B cell (primary cell): ENCODE measurements around the gene KCNK18. TPM values are rescaled to one million over a fixed set of nuclear protein-coding genes. Genes with fewer than 3 reads are reported as not detected.

Source experiments
- ATAC-seq: fragments of 200-7000 bp; cut with Tn5 transposase; one replicate; pipeline ENCODE4 v1.10.0; 2021; ENCODE audit warnings: low read depth, mild to moderate bottlenecking, moderate number of reproducible peaks, moderate library complexity
- CTCF ChIA-PET: fragments of 350-600 bp; sonication (Branson Sonifier 250); formaldehyde crosslinking; loops from one replicate; lab custom pipeline; 2021; ENCODE audit warnings: antibody characterized with exemption, inconsistent platforms; lab: Charles Lee
- POLR2A ChIA-PET: fragments of 350-600 bp; sonication (Branson Sonifier 250); formaldehyde crosslinking; loops from one replicate; lab custom pipeline; 2021; ENCODE audit warnings: antibody characterized with exemption; lab: Charles Lee
- DNase-seq: peaks from one replicate; pipeline ENCODE4 v3.0.0; 2013
- H2AFZ ChIP-seq: 2 replicates; pipeline ENCODE4 v1.6.1; 2012; ENCODE audit warnings: mild to moderate bottlenecking, low read depth, low read length; ENCODE audit not compliant: insufficient read depth, poor library complexity, severe bottlenecking
- H3K27ac ChIP-seq, 2 donors: 1 replicate in 1 of 2; 2 replicates in 1 of 2; pipeline ENCODE4 v1.5.1; 2012 to 2013; ENCODE audit warnings: low read length in 2 of 2, mild to moderate bottlenecking in 2 of 2, moderate library complexity in 1 of 2
- H3K27me3 ChIP-seq, 4 experiments: fragments of 200-600 bp in 1 of 4; sonication (generic) in 1 of 4; replicated peaks in 1 of 4; 1 replicate in 2 of 4; 2 replicates in 2 of 4; pipeline versions ENCODE4 v1.6.1 to v1.7.0; 2013 to 2016; ENCODE audit warnings: low read length in 3 of 4, mild to moderate bottlenecking in 2 of 4, mixed read lengths in 1 of 4, moderate library complexity in 1 of 4; ENCODE audit not compliant: insufficient read depth in 4 of 4, control insufficient read depth in 3 of 4; ENCODE audit errors: control extremely low read depth in 1 of 4
- H3K36me3 ChIP-seq, 2 experiments: replicated peaks in 1 of 2; 1 replicate in 1 of 2; 2 replicates in 1 of 2; pipeline versions ENCODE4 v1.6.1 to v1.7.1; 2013; ENCODE audit warnings: low read length in 1 of 2; ENCODE audit not compliant: insufficient read depth in 2 of 2, control insufficient read depth in 1 of 2; ENCODE audit errors: control extremely low read depth in 1 of 2, extremely low read depth in 1 of 2
- H3K4me1 ChIP-seq, 2 donors: fragments of 200-600 bp in 1 of 2; sonication (generic) in 1 of 2; 1 replicate in 1 of 2; 2 replicates in 1 of 2; pipeline versions ENCODE4 v1.5.1 to v1.6.1; 2013 to 2017; ENCODE audit warnings: low read length in 2 of 2; ENCODE audit not compliant: control insufficient read depth in 2 of 2, insufficient read depth in 2 of 2
- H3K4me2 ChIP-seq: replicated peaks from 2 replicates; pipeline ENCODE3; 2012; ENCODE audit warnings: mild to moderate bottlenecking, low read depth, low read length; ENCODE audit not compliant: poor library complexity, severe bottlenecking
- H3K4me3 ChIP-seq, 5 experiments: fragments of 200-600 bp in 1 of 5; sonication (generic) in 1 of 5; 1 replicate in 3 of 5; 2 replicates in 2 of 5; pipeline versions ENCODE4 v1.5.1 to v1.7.0; 2011 to 2016; ENCODE audit warnings: low read length in 4 of 5, mild to moderate bottlenecking in 4 of 5, low read depth in 2 of 5, control low read depth in 1 of 5, moderate library complexity in 1 of 5; ENCODE audit not compliant: insufficient read depth in 1 of 5; ENCODE audit errors: control extremely low read depth in 1 of 5, extremely low read depth in 1 of 5
- H3K79me2 ChIP-seq: fragments of 200-600 bp; sonication (generic); one replicate; pipeline ENCODE4 v1.6.0; 2016; ENCODE audit warnings: low read length; ENCODE audit not compliant: control insufficient read depth, insufficient read depth
- H3K9ac ChIP-seq: fragments of 200-600 bp; sonication (generic); 2 replicates; pipeline ENCODE4 v1.6.1; 2017; ENCODE audit warnings: mild to moderate bottlenecking, low read length, moderate library complexity
- H3K9me3 ChIP-seq, 3 donors: one replicate each; pipeline versions ENCODE4 v1.6.1 to v1.7.1; 2013; ENCODE audit warnings: low read length in 2 of 3; ENCODE audit not compliant: control insufficient read depth in 2 of 3, insufficient read depth in 1 of 3; ENCODE audit errors: control extremely low read depth in 1 of 3
- H4K20me1 ChIP-seq: 2 replicates; pipeline ENCODE4 v1.6.0; 2012; ENCODE audit warnings: mild to moderate bottlenecking, low read length; ENCODE audit not compliant: insufficient read depth, control insufficient read depth, poor library complexity, severe bottlenecking
- H3K27ac Mint-ChIP-seq: one replicate; pipeline ENCODE4 v1.8.0; 2021; ENCODE audit warnings: mixed read lengths
- H3K27me3 Mint-ChIP-seq: one replicate; pipeline ENCODE4 v1.8.0; 2021; ENCODE audit warnings: mixed read lengths
- H3K4me1 Mint-ChIP-seq: one replicate; pipeline ENCODE4 v1.8.0; 2021; ENCODE audit warnings: mixed read lengths
- H3K4me3 Mint-ChIP-seq: one replicate; pipeline ENCODE4 v1.8.0; 2021; ENCODE audit warnings: mixed read lengths
- H3K9me3 Mint-ChIP-seq: one replicate; pipeline ENCODE4 v1.8.0; 2022; ENCODE audit warnings: mixed read lengths; ENCODE audit not compliant: insufficient read depth
- CTCF ChIP-seq: fragments of 200-600 bp; IDR thresholded peaks from one replicate; pipeline ENCODE4 v1.8.0; 2022; ENCODE audit warnings: antibody characterized with exemption, mild to moderate bottlenecking
- EZH2 ChIP-seq: IDR thresholded peaks from 2 replicates; pipeline ENCODE4 v1.6.1; 2012; ENCODE audit warnings: borderline replicate concordance, low read depth, mild to moderate bottlenecking, moderate library complexity, low read length; ENCODE audit not compliant: insufficient read depth, poor library complexity, severe bottlenecking
- WGBS: methylation state at CpG from one replicate; pipeline ENCODE4 v1.1.5; 2013; ENCODE audit warnings: missing lambda C conversion rate; ENCODE audit not compliant: insufficient coverage; 5-methylcytosine and 5-hydroxymethylcytosine counted together
- intact Hi-C: fragments of 100-400 bp; cut with micrococcal nuclease; formaldehyde crosslinking; loops from one replicate; pipeline ENCODE4 v1.10.0; 2022
- polyA plus RNA-seq: library from polyadenylated mRNA; depleted of rRNA; stranded (reverse); fragments of >200 nt; gene quantifications from 2 replicates; pipeline ENCODE4 v1.2.3, GENCODE V29; 2012
- total RNA-seq, 2 donors: library from RNA; stranded (reverse); fragments of 120-200 nt in 1 of 2; gene quantifications; 1 replicate in 1 of 2; 2 replicates in 1 of 2; pipeline versions ENCODE4 v1.2.3 to v1.2.4, GENCODE V29; 2013 to 2022

The KCNK18 gene
- total and polyA plus RNA-seq, 2 donors (not counting 1 experiment from before 2014, with no cell fraction given): not detected

- H3K9ac ChIP-seq: no peak overlapping the region
- Mint-ChIP-seq H3K4me1 (peaks cover 21% of the 10 kb centered on the region), H3K9me3 (no peaks in the 10 kb centered on the region), H3K27ac (no peak overlapping the region), H3K27me3 (peaks cover 77% of the 10 kb centered on the region), H3K4me3 (peak overlapping the region; percentile 31)
- intact Hi-C loops: no loop called here
- ChIA-PET CTCF (interaction anchor here (1.7 kb wide), 1 partner anchor 366 kb away, joined by 6 read pairs; no protein-coding TSS in a partner anchor), POLR2A (no interaction called here)
- H4K20me1 ChIP-seq: no peaks in the 10 kb centered on the region
- no peak overlapping the region for H3K27ac ChIP-seq
- peaks cover 16% of the 10 kb centered on the region in 2 donors for H3K4me1 ChIP-seq
- peak overlapping the region; percentile 19 for H3K4me2 ChIP-seq
- ATAC-seq: no peak
- no peak for DNase-seq
- H3K9me3 ChIP-seq: peaks cover 0 to 32% (median 0%) of the 10 kb centered on the region in 3 donors
- WGBS: 4% methylated on average over 36 of the region's 39 CpGs
- no peak overlapping the region for H3K4me3 ChIP-seq
- H3K79me2 ChIP-seq: no peaks in the 10 kb centered on the region
- H3K36me3 ChIP-seq: no peaks in the 10 kb centered on the region
- H2AFZ ChIP-seq: peak overlapping the region; percentile 12
- H3K27me3 ChIP-seq: peaks cover 0 to 84% (median 68%) of the 10 kb centered on the region in 4 experiments
- no peak for TF ChIP-seq EZH2
- no peak for TF ChIP-seq CTCF
Observed at GRCh38 chr10:117162093-117163060, 34.9 kb upstream of the KCNK18 start.
